Dendritic cell treated with granulocyte-macrophage colony-stimulating factor and Interleukin-4, amounts not matched to agents 40 ng/mL and 50 ng/mL, for 4 days (primary cell): ENCODE results near the gene DGCR2.
"Not testable (repeated sequence)": the region's sequence is repeated elsewhere in the genome, so short reads cannot be mapped to it uniquely, and the experiment has no call there.

Experiments used
- H3K27ac Mint-ChIP-seq: one replicate; pipeline ENCODE4 v1.8.0; 2022; ENCODE audit warnings: mild to moderate bottlenecking, mixed read lengths
- H3K27me3 Mint-ChIP-seq: one replicate; pipeline ENCODE4 v1.8.0; 2022; ENCODE audit warnings: mild to moderate bottlenecking, mixed read lengths
- H3K36me3 Mint-ChIP-seq: one replicate; pipeline ENCODE4 v1.8.0; 2022; ENCODE audit warnings: low read depth, mixed read lengths
- H3K4me1 Mint-ChIP-seq: one replicate; pipeline ENCODE4 v1.8.0; 2022; ENCODE audit warnings: low read depth, mixed read lengths
- H3K4me3 Mint-ChIP-seq: one replicate; pipeline ENCODE4 v1.8.0; 2022; ENCODE audit warnings: mild to moderate bottlenecking, moderate library complexity, mixed read lengths
- H3K9me3 Mint-ChIP-seq: one replicate; pipeline ENCODE4 v1.8.0; 2022; ENCODE audit warnings: mixed read lengths
- intact Hi-C: fragments of 100-400 bp; cut with micrococcal nuclease; formaldehyde crosslinking; loops from one replicate; pipeline ENCODE4 v1.15.0; 2022

Gene DGCR2

GRCh38 chr22:19082793-19083192, 39.4 kb downstream of the DGCR2 start:
- no peak overlapping the region for H3K4me3 Mint-ChIP-seq
- H3K27ac Mint-ChIP-seq: no peak overlapping the region
- peaks cover 64% of the 10 kb centered on the region for H3K36me3 Mint-ChIP-seq
- peaks cover 42% of the 10 kb centered on the region for H3K4me1 Mint-ChIP-seq
- intact Hi-C loops: no loop called here
- H3K9me3 Mint-ChIP-seq: no peaks in the 10 kb centered on the region
- H3K27me3 Mint-ChIP-seq: no peaks in the 10 kb centered on the region

GRCh38 chr22:19082101-19082500, 40.1 kb downstream of the DGCR2 start:
- Mint-ChIP-seq H3K36me3 (peaks cover 61% of the 10 kb centered on the region), H3K4me1 (peaks cover 36% of the 10 kb centered on the region)

GRCh38 chr22:19081351-19081750, 40.9 kb downstream of the DGCR2 start:
- intact Hi-C loops: no loop called here
- H3K27me3 Mint-ChIP-seq: no peaks in the 10 kb centered on the region
- peaks cover 56% of the 10 kb centered on the region for H3K36me3 Mint-ChIP-seq
- H3K9me3 Mint-ChIP-seq: no peaks in the 10 kb centered on the region
- no peak overlapping the region for H3K4me3 Mint-ChIP-seq
- H3K4me1 Mint-ChIP-seq: peaks cover 28% of the 10 kb centered on the region
- H3K27ac Mint-ChIP-seq: no peak overlapping the region

More at GRCh38 chr22:19082101-19082500, 40.1 kb downstream of the DGCR2 start:
- no peaks in the 10 kb centered on the region for H3K9me3 Mint-ChIP-seq
- H3K27me3 Mint-ChIP-seq: no peaks in the 10 kb centered on the region
- intact Hi-C loops: no loop called here
- no peak overlapping the region for H3K27ac Mint-ChIP-seq
- H3K4me3 Mint-ChIP-seq: no peak overlapping the region

- Mint-ChIP-seq H3K9me3 (no peaks in the 10 kb centered on the region), H3K4me3 (no peak overlapping the region), H3K27me3 (no peaks in the 10 kb centered on the region), H3K4me1 (peaks cover 23% of the 10 kb centered on the region), H3K36me3 (peaks cover 56% of the 10 kb centered on the region), H3K27ac (peak overlapping the region; percentile 52)
- intact Hi-C loops: no loop called here
Measured at GRCh38 chr22:19080853-19081252, 41.4 kb downstream of the DGCR2 start.

- peaks cover 11% of the 10 kb centered on the region for H3K4me1 Mint-ChIP-seq
- H3K9me3 Mint-ChIP-seq: no peaks in the 10 kb centered on the region
- intact Hi-C loops: no loop called here
- H3K27ac Mint-ChIP-seq: no peak overlapping the region
- no peaks in the 10 kb centered on the region for H3K27me3 Mint-ChIP-seq
- no peak overlapping the region for H3K4me3 Mint-ChIP-seq
- peaks cover 62% of the 10 kb centered on the region for H3K36me3 Mint-ChIP-seq
Measured at GRCh38 chr22:19079691-19080090, 42.5 kb downstream of the DGCR2 start.

GRCh38 chr22:19075404-19075803, 46.8 kb downstream of the DGCR2 start:
- H3K27me3 Mint-ChIP-seq: no peaks in the 10 kb centered on the region

GRCh38 chr22:19072853-19073252, 49.4 kb downstream of the DGCR2 start:
- not testable (repeated sequence) for H3K4me3 Mint-ChIP-seq, H3K9me3 Mint-ChIP-seq, H3K27ac Mint-ChIP-seq, H3K27me3 Mint-ChIP-seq
- Mint-ChIP-seq H3K36me3 (peaks cover 66% of the 10 kb centered on the region), H3K4me1 (peaks cover 15% of the 10 kb centered on the region)
- intact Hi-C loops: loop anchor here (5.0 kb wide), 1 partner anchor 39 kb away; no protein-coding TSS in a partner anchor

More at GRCh38 chr22:19075404-19075803, 46.8 kb downstream of the DGCR2 start:
- Mint-ChIP-seq H3K4me1 (peaks cover 10% of the 10 kb centered on the region), H3K36me3 (peaks cover 60% of the 10 kb centered on the region), H3K4me3 (no peak overlapping the region), H3K9me3 (no peaks in the 10 kb centered on the region), H3K27ac (no peak overlapping the region)
- intact Hi-C loops: no loop called here

- H3K4me1 Mint-ChIP-seq: peaks cover 15% of the 10 kb centered on the region
- no peak overlapping the region for H3K27ac Mint-ChIP-seq
- no peaks in the 10 kb centered on the region for H3K27me3 Mint-ChIP-seq
- no peaks in the 10 kb centered on the region for H3K9me3 Mint-ChIP-seq
- intact Hi-C loops: loop anchor here (5.0 kb wide), 1 partner anchor 42 kb away; no protein-coding TSS in a partner anchor
- no peak overlapping the region for H3K4me3 Mint-ChIP-seq
- H3K36me3 Mint-ChIP-seq: peaks cover 87% of the 10 kb centered on the region
Measured at GRCh38 chr22:19070397-19071169, 51.6 kb downstream of the DGCR2 start.

GRCh38 chr22:19069451-19069850, 52.8 kb downstream of the DGCR2 start:
- intact Hi-C loops: no loop called here
- Mint-ChIP-seq H3K9me3 (no peaks in the 10 kb centered on the region), H3K36me3 (peaks cover 93% of the 10 kb centered on the region), H3K4me3 (no peak overlapping the region), H3K4me1 (peaks cover 15% of the 10 kb centered on the region), H3K27me3 (no peaks in the 10 kb centered on the region), H3K27ac (no peak overlapping the region)

- Mint-ChIP-seq H3K27ac (no peak overlapping the region), H3K4me1 (peaks cover 15% of the 10 kb centered on the region), H3K27me3 (no peaks in the 10 kb centered on the region), H3K4me3 (no peak overlapping the region), H3K36me3 (peaks cover 93% of the 10 kb centered on the region), H3K9me3 (no peaks in the 10 kb centered on the region)
- intact Hi-C loops: no loop called here
Measured at GRCh38 chr22:19068784-19069271, 53.4 kb downstream of the DGCR2 start.

- Mint-ChIP-seq H3K27me3 (no peaks in the 10 kb centered on the region), H3K4me1 (peaks cover 6% of the 10 kb centered on the region), H3K27ac (no peak overlapping the region), H3K36me3 (peaks cover 94% of the 10 kb centered on the region), H3K9me3 (no peaks in the 10 kb centered on the region), H3K4me3 (no peak overlapping the region)
- intact Hi-C loops: no loop called here
Measured at GRCh38 chr22:19067696-19068348, 54.4 kb downstream of the DGCR2 start.

- Mint-ChIP-seq H3K36me3 (peaks cover 96% of the 10 kb centered on the region), H3K27me3 (no peaks in the 10 kb centered on the region), H3K27ac (no peak overlapping the region), H3K4me1 (peaks cover 6% of the 10 kb centered on the region), H3K4me3 (no peak overlapping the region), H3K9me3 (no peaks in the 10 kb centered on the region)
- intact Hi-C loops: no loop called here
Measured at GRCh38 chr22:19066531-19067271, 55.5 kb downstream of the DGCR2 start.

GRCh38 chr22:19065929-19066328, 56.3 kb downstream of the DGCR2 start:
- no peaks in the 10 kb centered on the region for H3K9me3 Mint-ChIP-seq
- peaks cover 6% of the 10 kb centered on the region for H3K4me1 Mint-ChIP-seq
- peaks cover 96% of the 10 kb centered on the region for H3K36me3 Mint-ChIP-seq
- H3K4me3 Mint-ChIP-seq: no peak overlapping the region
- H3K27me3 Mint-ChIP-seq: no peaks in the 10 kb centered on the region
- intact Hi-C loops: no loop called here
- H3K27ac Mint-ChIP-seq: no peak overlapping the region
